ENCODE results near the gene NDUFS1.

The NDUFS1 gene

GRCh38 chr2:206092297-206092696 is 66.9 kb downstream of the NDUFS1 start:
- Histone ChIP-seq H3K9ac (ENCODE audit: low read depth, low read length) (no peak overlapping the region), H3K27me3 (ENCODE audit: control insufficient read depth, insufficient read depth, low read length) (no peaks in the 10 kb centered on the region), H3K4me3 (ENCODE audit: low read depth, low read length) (no peak overlapping the region), H3K4me1 (ENCODE audit: control insufficient read depth, insufficient read depth, low read length) (no peaks in the 10 kb centered on the region), H3K9me3 (ENCODE audit: control insufficient read depth, insufficient read depth, low read length) (no peaks in the 10 kb centered on the region), H3K36me3 (ENCODE audit: control insufficient read depth, insufficient read depth, low read length) (no peaks in the 10 kb centered on the region)

GRCh38 chr2:206088248-206088647 is 71.0 kb downstream of the NDUFS1 start:
- H3K4me3 ChIP-seq (ENCODE audit: low read depth, low read length): no peak overlapping the region
- no peaks in the 10 kb centered on the region for H3K27me3 ChIP-seq (ENCODE audit: control insufficient read depth, insufficient read depth, low read length)
- H3K9me3 ChIP-seq (ENCODE audit: control insufficient read depth, insufficient read depth, low read length): no peaks in the 10 kb centered on the region
- no peak overlapping the region for H3K9ac ChIP-seq (ENCODE audit: low read depth, low read length)
- no peaks in the 10 kb centered on the region for H3K4me1 ChIP-seq (ENCODE audit: control insufficient read depth, insufficient read depth, low read length)
- H3K36me3 ChIP-seq (ENCODE audit: control insufficient read depth, insufficient read depth, low read length): no peaks in the 10 kb centered on the region

- peaks cover 4% of the 10 kb centered on the region for H3K4me1 ChIP-seq (ENCODE audit: control insufficient read depth, insufficient read depth, low read length)
- H3K9me3 ChIP-seq (ENCODE audit: control insufficient read depth, insufficient read depth, low read length): no peaks in the 10 kb centered on the region
- peak overlapping the region; percentile 87 for H3K9ac ChIP-seq (ENCODE audit: low read depth, low read length)
- peak overlapping the region; percentile 84 for H3K4me3 ChIP-seq (ENCODE audit: low read depth, low read length)
- H3K36me3 ChIP-seq (ENCODE audit: control insufficient read depth, insufficient read depth, low read length): no peaks in the 10 kb centered on the region
- no peaks in the 10 kb centered on the region for H3K27me3 ChIP-seq (ENCODE audit: control insufficient read depth, insufficient read depth, low read length)
These were observed 72.4 kb downstream of the NDUFS1 start for GRCh38 chr2:206086716-206087350.

GRCh38 chr2:206085742-206086445 is 73.3 kb downstream of the NDUFS1 start, which contains the start of gene INO80D:
Gene INO80D, minus strand, starts transcription at chr2:206086174. Its CDS starts 23,158 bp downstream, at chr2:206063016.
- H3K4me3 ChIP-seq (ENCODE audit: low read depth, low read length): peak within 1 kb of the TSS; percentile 84
- H3K27me3 ChIP-seq (ENCODE audit: control insufficient read depth, insufficient read depth, low read length): no peaks in the 10 kb centered on the region
- H3K36me3 ChIP-seq (ENCODE audit: control insufficient read depth, insufficient read depth, low read length): no peaks in the 10 kb centered on the region
- H3K4me1 ChIP-seq (ENCODE audit: control insufficient read depth, insufficient read depth, low read length): peaks cover 11% of the 10 kb centered on the region
- H3K9ac ChIP-seq (ENCODE audit: low read depth, low read length): peak within 1 kb of the TSS; percentile 87
- no peaks in the 10 kb centered on the region for H3K9me3 ChIP-seq (ENCODE audit: control insufficient read depth, insufficient read depth, low read length)

GRCh38 chr2:206084870-206085741 is 74.1 kb downstream of the NDUFS1 start:
- Histone ChIP-seq H3K4me3 (ENCODE audit: low read depth, low read length) (peak overlapping the region; percentile 84), H3K9ac (ENCODE audit: low read depth, low read length) (peak overlapping the region; percentile 79), H3K27me3 (ENCODE audit: control insufficient read depth, insufficient read depth, low read length) (no peaks in the 10 kb centered on the region), H3K36me3 (ENCODE audit: control insufficient read depth, insufficient read depth, low read length) (no peaks in the 10 kb centered on the region), H3K9me3 (ENCODE audit: control insufficient read depth, insufficient read depth, low read length) (no peaks in the 10 kb centered on the region), H3K4me1 (ENCODE audit: control insufficient read depth, insufficient read depth, low read length) (peaks cover 15% of the 10 kb centered on the region)

- H3K4me1 ChIP-seq (ENCODE audit: control insufficient read depth, insufficient read depth, low read length): peaks cover 18% of the 10 kb centered on the region
- no peaks in the 10 kb centered on the region for H3K9me3 ChIP-seq (ENCODE audit: control insufficient read depth, insufficient read depth, low read length)
- no peaks in the 10 kb centered on the region for H3K36me3 ChIP-seq (ENCODE audit: control insufficient read depth, insufficient read depth, low read length)
- peak overlapping the region; percentile 79 for H3K9ac ChIP-seq (ENCODE audit: low read depth, low read length)
- H3K27me3 ChIP-seq (ENCODE audit: control insufficient read depth, insufficient read depth, low read length): no peaks in the 10 kb centered on the region
- H3K4me3 ChIP-seq (ENCODE audit: low read depth, low read length): peak overlapping the region; percentile 76
These were observed 74.8 kb downstream of the NDUFS1 start for GRCh38 chr2:206084439-206084869.

GRCh38 chr2:206083602-206084438 is 75.4 kb downstream of the NDUFS1 start:
- Histone ChIP-seq H3K36me3 (ENCODE audit: control insufficient read depth, insufficient read depth, low read length) (no peaks in the 10 kb centered on the region), H3K9me3 (ENCODE audit: control insufficient read depth, insufficient read depth, low read length) (no peaks in the 10 kb centered on the region), H3K4me3 (ENCODE audit: low read depth, low read length) (peak overlapping the region; percentile 76), H3K27me3 (ENCODE audit: control insufficient read depth, insufficient read depth, low read length) (no peaks in the 10 kb centered on the region), H3K4me1 (ENCODE audit: control insufficient read depth, insufficient read depth, low read length) (peaks cover 24% of the 10 kb centered on the region), H3K9ac (ENCODE audit: low read depth, low read length) (peak overlapping the region; percentile 79)

GRCh38 chr2:206082298-206082843 is 76.9 kb downstream of the NDUFS1 start:
- H3K27me3 ChIP-seq (ENCODE audit: control insufficient read depth, insufficient read depth, low read length): no peaks in the 10 kb centered on the region
- no peaks in the 10 kb centered on the region for H3K36me3 ChIP-seq (ENCODE audit: control insufficient read depth, insufficient read depth, low read length)
- peaks cover 29% of the 10 kb centered on the region for H3K4me1 ChIP-seq (ENCODE audit: control insufficient read depth, insufficient read depth, low read length)
- peak overlapping the region; percentile 76 for H3K4me3 ChIP-seq (ENCODE audit: low read depth, low read length)
- no peaks in the 10 kb centered on the region for H3K9me3 ChIP-seq (ENCODE audit: control insufficient read depth, insufficient read depth, low read length)
- peak overlapping the region; percentile 5 for H3K9ac ChIP-seq (ENCODE audit: low read depth, low read length)

- no peaks in the 10 kb centered on the region for H3K27me3 ChIP-seq (ENCODE audit: control insufficient read depth, insufficient read depth, low read length)
- H3K9me3 ChIP-seq (ENCODE audit: control insufficient read depth, insufficient read depth, low read length): no peaks in the 10 kb centered on the region
- no peak overlapping the region for H3K9ac ChIP-seq (ENCODE audit: low read depth, low read length)
- H3K4me1 ChIP-seq (ENCODE audit: control insufficient read depth, insufficient read depth, low read length): peaks cover 29% of the 10 kb centered on the region
- no peak overlapping the region for H3K4me3 ChIP-seq (ENCODE audit: low read depth, low read length)
- no peaks in the 10 kb centered on the region for H3K36me3 ChIP-seq (ENCODE audit: control insufficient read depth, insufficient read depth, low read length)
These were observed 78.3 kb downstream of the NDUFS1 start for GRCh38 chr2:206080927-206081326.

GRCh38 chr2:206079699-206080465 is 79.4 kb downstream of the NDUFS1 start:
- Histone ChIP-seq H3K36me3 (ENCODE audit: control insufficient read depth, insufficient read depth, low read length) (no peaks in the 10 kb centered on the region), H3K27me3 (ENCODE audit: control insufficient read depth, insufficient read depth, low read length) (no peaks in the 10 kb centered on the region), H3K4me1 (ENCODE audit: control insufficient read depth, insufficient read depth, low read length) (peaks cover 29% of the 10 kb centered on the region), H3K9me3 (ENCODE audit: control insufficient read depth, insufficient read depth, low read length) (no peaks in the 10 kb centered on the region), H3K9ac (ENCODE audit: low read depth, low read length) (peak overlapping the region; percentile 61), H3K4me3 (ENCODE audit: low read depth, low read length) (peak overlapping the region; percentile 45)

Data from iPS-15b (cell line).